HG03280 (cell line): Measurements from ENCODE around the gene NPEPL1.
"Not testable (repeated sequence)": the region's sequence is repeated elsewhere in the genome, so short reads cannot be mapped to it uniquely, and the experiment has no call there.

Experiments
- ATAC-seq: cut with Tn5 transposase; IDR thresholded peaks from one replicate; pipeline ENCODE4 v1.9.1; 2021; ENCODE audit warnings: mild to moderate bottlenecking, moderate library complexity; ENCODE audit not compliant: unreplicated experiment

Gene NPEPL1

GRCh38 chr20:58737198-58737597 lies 44.6 kb downstream of the NPEPL1 start:
- ATAC-seq, result no peak

GRCh38 chr20:58740356-58741308 lies 48.0 kb downstream of the NPEPL1 start:
- no peak for ATAC-seq

GRCh38 chr20:58741384-58741783 lies 48.8 kb downstream of the NPEPL1 start:
- ATAC-seq, result no peak

GRCh38 chr20:58742668-58743566 lies 50.3 kb downstream of the NPEPL1 start:
- no peak for ATAC-seq

GRCh38 chr20:58743929-58744534 lies 51.4 kb downstream of the NPEPL1 start:
- ATAC-seq, result no peak

GRCh38 chr20:58744836-58745235 lies 52.2 kb downstream of the NPEPL1 start:
- ATAC-seq, result no peak

- no peak for ATAC-seq
These were observed 52.8 kb downstream of the NPEPL1 start for GRCh38 chr20:58745391-58745790.

- ATAC-seq, result no peak
These were observed 54.0 kb downstream of the NPEPL1 start for GRCh38 chr20:58746620-58747019.

- no peak for ATAC-seq
These were observed 54.6 kb downstream of the NPEPL1 start for GRCh38 chr20:58747211-58747610.

- no peak for ATAC-seq
These were observed 56.0 kb downstream of the NPEPL1 start for GRCh38 chr20:58748618-58749017.

GRCh38 chr20:58749098-58749769 lies 56.6 kb downstream of the NPEPL1 start:
- no peak for ATAC-seq

- ATAC-seq, result no peak
These were observed 57.4 kb downstream of the NPEPL1 start for GRCh38 chr20:58749979-58750378.

- ATAC-seq, result not testable (repeated sequence)
These were observed 58.1 kb downstream of the NPEPL1 start for GRCh38 chr20:58750706-58751105.

- no peak for ATAC-seq
These were observed 59.4 kb downstream of the NPEPL1 start for GRCh38 chr20:58751979-58752378.

GRCh38 chr20:58752565-58752964 lies 60.0 kb downstream of the NPEPL1 start:
- no peak for ATAC-seq

GRCh38 chr20:58753267-58753921 lies 60.8 kb downstream of the NPEPL1 start:
- ATAC-seq, result no peak

GRCh38 chr20:58753922-58754551 lies 61.4 kb downstream of the NPEPL1 start:
- ATAC-seq, result no peak

GRCh38 chr20:58754584-58754983 lies 62.0 kb downstream of the NPEPL1 start:
- no peak for ATAC-seq

GRCh38 chr20:58755062-58755697 lies 62.6 kb downstream of the NPEPL1 start:
- ATAC-seq, result no peak
